Mesenchymal stem cell (in vitro differentiated cells and primary cell): ENCODE data around the gene TIMM17A.
"Not testable (repeated sequence)": the region's sequence is repeated elsewhere in the genome, so short reads cannot be mapped to it uniquely, and the experiment has no call there.

Source experiments
- DNase-seq: peaks from one replicate; pipeline ENCODE4 v3.0.0-alpha.2; 2013
- H2AFZ ChIP-seq: one replicate; pipeline ENCODE4 v1.6.1; 2013; ENCODE audit warnings: low read depth, mild to moderate bottlenecking, control low read depth, inconsistent platforms, low read length, moderate library complexity
- H2AK5ac ChIP-seq: 2 replicates; pipeline ENCODE4 v1.6.1; 2013; ENCODE audit warnings: low read length, moderate library complexity, mild to moderate bottlenecking, inconsistent platforms; ENCODE audit not compliant: severe bottlenecking
- H2BK120ac ChIP-seq: one replicate; pipeline ENCODE4 v1.6.1; 2013; ENCODE audit warnings: low read depth, mild to moderate bottlenecking, inconsistent platforms, low read length, moderate library complexity
- H2BK12ac ChIP-seq, 2 experiments: one replicate each; pipeline ENCODE4 v1.6.1; 2013; ENCODE audit warnings: inconsistent platforms in 2 of 2, low read length in 2 of 2, mild to moderate bottlenecking in 2 of 2, moderate library complexity in 2 of 2, control low read depth in 1 of 2
- H2BK15ac ChIP-seq: one replicate; pipeline ENCODE4 v1.6.1; 2013; ENCODE audit warnings: mild to moderate bottlenecking, low read depth, inconsistent platforms; ENCODE audit not compliant: poor library complexity, severe bottlenecking
- H2BK5ac ChIP-seq: 2 replicates; pipeline ENCODE4 v1.6.1; 2013; ENCODE audit warnings: low read depth, mild to moderate bottlenecking, low read length, control low read depth, inconsistent platforms; ENCODE audit not compliant: poor library complexity, severe bottlenecking
- H3K14ac ChIP-seq, 2 experiments: one replicate each; pipeline ENCODE4 v1.6.1; 2013; ENCODE audit warnings: inconsistent platforms in 2 of 2, low read length in 2 of 2, control low read depth in 1 of 2, mild to moderate bottlenecking in 1 of 2, moderate library complexity in 1 of 2
- H3K18ac ChIP-seq, 2 experiments: one replicate each; pipeline ENCODE4 v1.6.1; 2013; ENCODE audit warnings: inconsistent platforms in 2 of 2, low read length in 2 of 2, control low read depth in 1 of 2, low read depth in 1 of 2, mild to moderate bottlenecking in 1 of 2
- H3K23ac ChIP-seq, 2 experiments: one replicate each; pipeline ENCODE4 v1.6.1; 2013; ENCODE audit warnings: inconsistent platforms in 2 of 2, low read length in 2 of 2, mild to moderate bottlenecking in 2 of 2, moderate library complexity in 2 of 2, control low read depth in 1 of 2
- H3K27ac ChIP-seq: 2 replicates; pipeline ENCODE4 v1.5.1; 2013; ENCODE audit warnings: mild to moderate bottlenecking, moderate library complexity, low read length, control low read depth, inconsistent platforms; ENCODE audit not compliant: poor library complexity, severe bottlenecking
- H3K27me3 ChIP-seq, 2 experiments: 2 replicates each; pipeline versions ENCODE4 v1.6.1 to v1.7.0; 2013; ENCODE audit warnings: low read length in 2 of 2, mild to moderate bottlenecking in 2 of 2, moderate library complexity in 2 of 2, control low read depth in 1 of 2, inconsistent platforms in 1 of 2; ENCODE audit not compliant: control insufficient read depth in 1 of 2, insufficient read depth in 1 of 2
- H3K36me3 ChIP-seq, 2 experiments: 2 replicates each; pipeline versions ENCODE4 v1.6.1 to v1.7.0; 2013; ENCODE audit warnings: low read length in 2 of 2, control low read depth in 1 of 2, inconsistent platforms in 1 of 2, low read depth in 1 of 2, mild to moderate bottlenecking in 1 of 2; ENCODE audit not compliant: insufficient read depth in 2 of 2, control insufficient read depth in 1 of 2
- H3K4ac ChIP-seq, 2 experiments: one replicate each; pipeline ENCODE4 v1.6.1; 2013; ENCODE audit warnings: inconsistent platforms in 2 of 2, low read length in 2 of 2, mild to moderate bottlenecking in 2 of 2, moderate library complexity in 2 of 2, control low read depth in 1 of 2, low read depth in 1 of 2
- H3K4me1 ChIP-seq: 2 replicates; pipeline ENCODE4 v1.6.1; 2013; ENCODE audit warnings: low read depth, low read length, control low read depth; ENCODE audit not compliant: control insufficient read depth, insufficient read depth
- H3K4me2 ChIP-seq: 2 replicates; pipeline ENCODE4 v1.6.1; 2013; ENCODE audit warnings: low read length, mild to moderate bottlenecking, inconsistent platforms; ENCODE audit not compliant: poor library complexity, severe bottlenecking
- H3K4me3 ChIP-seq, 2 experiments: 2 replicates each; pipeline versions ENCODE4 v1.5.1 to v1.7.0; 2013; ENCODE audit warnings: low read length in 2 of 2, mild to moderate bottlenecking in 2 of 2, control low read depth in 1 of 2, low read depth in 1 of 2; ENCODE audit not compliant: insufficient read depth in 1 of 2
- H3K79me1 ChIP-seq: replicated peaks from 2 replicates; pipeline ENCODE4 v1.6.1; 2013; ENCODE audit warnings: mild to moderate bottlenecking, control low read depth, low read length, inconsistent platforms; ENCODE audit not compliant: poor library complexity, severe bottlenecking
- H3K9ac ChIP-seq: 2 replicates; pipeline ENCODE4 v1.7.0; 2013; ENCODE audit warnings: mild to moderate bottlenecking, low read length, moderate library complexity
- H3K9me3 ChIP-seq: 2 replicates; pipeline ENCODE4 v1.7.0; 2013; ENCODE audit warnings: mild to moderate bottlenecking, low read length; ENCODE audit not compliant: control insufficient read depth
- H4K8ac ChIP-seq: one replicate; pipeline ENCODE4 v1.6.1; 2013; ENCODE audit warnings: inconsistent platforms, mild to moderate bottlenecking, low read length, moderate library complexity
- H4K91ac ChIP-seq: one replicate; pipeline ENCODE4 v1.6.1; 2013; ENCODE audit warnings: mild to moderate bottlenecking, low read length, inconsistent platforms
- WGBS: methylation state at CpG from one replicate; pipeline ENCODE4 v1.1.7; 2013; ENCODE audit warnings: mixed read lengths; 5-methylcytosine and 5-hydroxymethylcytosine counted together

TIMM17A gene

DNA sequence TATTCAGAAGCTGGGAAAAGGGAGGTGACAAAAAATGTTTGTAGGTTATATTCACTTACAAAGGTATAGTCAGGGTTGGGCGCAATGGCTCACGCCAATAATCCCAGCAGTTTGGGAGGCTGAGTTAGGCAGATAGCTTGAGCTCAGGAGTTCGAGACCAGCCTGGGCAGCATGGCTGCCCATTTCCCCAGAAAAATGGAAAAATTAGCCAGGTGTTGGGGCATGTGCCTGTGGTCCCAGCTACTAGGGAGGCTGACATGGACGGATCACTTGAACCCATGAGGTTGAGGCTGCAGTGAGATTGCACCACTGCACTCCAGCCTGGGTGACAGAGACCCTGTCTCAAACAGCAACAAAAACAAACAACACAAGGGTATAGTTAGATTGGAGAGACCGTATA is 3.0 kb downstream of the TIMM17A start:
- WGBS = 88% methylated on average over 4 of the region's 5 CpGs
- no peak overlapping the region for H2BK5ac ChIP-seq

DNA sequence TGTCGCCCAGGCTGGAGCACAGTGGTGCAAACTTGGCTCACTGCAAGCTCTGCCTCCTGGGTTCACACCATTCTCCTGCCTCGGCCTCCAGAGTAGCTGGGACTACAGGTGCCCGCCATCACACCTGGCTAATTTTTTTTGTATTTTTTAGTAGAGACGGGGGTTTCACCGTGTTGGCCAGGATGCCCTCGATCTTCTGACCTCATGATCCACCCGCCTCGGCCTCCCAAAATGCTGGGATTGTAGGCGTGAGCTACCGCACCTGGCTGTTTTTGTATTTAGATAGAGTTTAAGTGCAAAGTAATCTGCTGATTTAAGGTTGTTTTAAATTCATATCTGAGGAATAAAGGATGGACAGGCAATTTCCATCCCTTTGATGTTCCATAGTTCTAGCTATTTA is 7.1 kb downstream of the TIMM17A start:
- Histone ChIP-seq H3K79me1 (peaks cover 13% of the 10 kb centered on the region), H3K36me3 (peaks cover 44 to 81% of the 10 kb centered on the region in 2 experiments)
- not testable (repeated sequence) for H2AFZ ChIP-seq, H3K4me2 ChIP-seq, H3K27me3 ChIP-seq, H2BK12ac ChIP-seq, H2BK15ac ChIP-seq, H3K4ac ChIP-seq, H3K4me1 ChIP-seq, H3K18ac ChIP-seq, H3K4me3 ChIP-seq, H3K23ac ChIP-seq, H3K9me3 ChIP-seq, H3K27ac ChIP-seq, DNase-seq, H4K91ac ChIP-seq, H4K8ac ChIP-seq, H3K9ac ChIP-seq, H2BK5ac ChIP-seq, H2BK120ac ChIP-seq, H2AK5ac ChIP-seq, H3K14ac ChIP-seq
- WGBS = 97% methylated on average over 9 of the region's 10 CpGs

More for the DNA sequence above, 3.0 kb downstream of the TIMM17A start:
- H3K36me3 ChIP-seq = peaks cover 37 to 54% of the 10 kb centered on the region in 2 experiments
- H2AFZ ChIP-seq = no peak overlapping the region
- H4K8ac ChIP-seq = no peak overlapping the region
- H3K9me3 ChIP-seq = no peaks in the 10 kb centered on the region
- H4K91ac ChIP-seq = no peak overlapping the region
- H2BK120ac ChIP-seq = no peak overlapping the region
- H3K79me1 ChIP-seq = peaks cover 12% of the 10 kb centered on the region
- H3K4me1 ChIP-seq = peaks cover 5% of the 10 kb centered on the region
- H3K14ac ChIP-seq = no peak overlapping the region
- no peak overlapping the region for H3K18ac ChIP-seq
- no peak overlapping the region for H3K4ac ChIP-seq
- H3K4me2 ChIP-seq = no peak overlapping the region
- no peak overlapping the region for H2AK5ac ChIP-seq
- no peak for DNase-seq
- H3K27me3 ChIP-seq = no peaks in the 10 kb centered on the region
- no peak overlapping the region for H3K4me3 ChIP-seq
- no peak overlapping the region for H2BK15ac ChIP-seq
- H3K9ac ChIP-seq = no peak overlapping the region
- no peak overlapping the region for H3K23ac ChIP-seq
- H2BK12ac ChIP-seq = no peak overlapping the region
- peak overlapping the region; percentile 49 for H3K27ac ChIP-seq

DNA sequence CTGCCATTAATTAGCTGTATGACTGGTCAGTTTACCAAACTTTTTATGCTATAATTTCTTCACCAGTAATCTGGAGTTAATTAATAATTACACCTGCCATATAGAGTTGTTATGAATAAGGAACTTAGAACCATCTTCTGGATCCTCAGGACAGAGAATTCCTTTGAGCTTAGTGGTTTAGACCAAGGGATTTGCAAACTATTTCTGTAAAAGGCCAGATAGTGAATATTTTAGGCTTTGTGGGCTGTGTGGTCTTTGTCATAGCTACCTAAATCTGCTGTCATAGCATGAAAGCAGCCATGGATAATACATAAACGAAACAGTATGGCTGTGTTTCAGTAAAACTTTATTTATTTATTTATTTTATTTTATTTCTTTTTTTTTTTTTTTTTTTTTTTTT is 9.0 kb downstream of the TIMM17A start:
- peaks cover 44 to 83% of the 10 kb centered on the region in 2 experiments for H3K36me3 ChIP-seq
- H3K27me3 ChIP-seq = no peaks in the 10 kb centered on the region
- DNase-seq = peak; percentile 34
- no peak overlapping the region for H2BK15ac ChIP-seq
- H2BK120ac ChIP-seq = no peak overlapping the region
- H3K14ac ChIP-seq = no peak overlapping the region
- H2BK5ac ChIP-seq = no peak overlapping the region
- no peak overlapping the region for H3K4me2 ChIP-seq
- H4K91ac ChIP-seq = no peak overlapping the region
- no CpG with 5 or more reads among the region's 1 CpG for WGBS
- H3K4ac ChIP-seq = no peak overlapping the region
- H2AFZ ChIP-seq = no peak overlapping the region
- no peak overlapping the region for H4K8ac ChIP-seq
- H3K79me1 ChIP-seq = peaks cover 15% of the 10 kb centered on the region
- peaks cover 6% of the 10 kb centered on the region for H3K4me1 ChIP-seq
- no peak overlapping the region for H2AK5ac ChIP-seq
- no peak overlapping the region for H3K18ac ChIP-seq
- peak overlapping the region; percentile 14 for H3K27ac ChIP-seq
- no peaks in the 10 kb centered on the region for H3K9me3 ChIP-seq
- no peak overlapping the region for H2BK12ac ChIP-seq
- no peak overlapping the region for H3K9ac ChIP-seq
- no peak overlapping the region for H3K23ac ChIP-seq
- H3K4me3 ChIP-seq = no peak overlapping the region

DNA sequence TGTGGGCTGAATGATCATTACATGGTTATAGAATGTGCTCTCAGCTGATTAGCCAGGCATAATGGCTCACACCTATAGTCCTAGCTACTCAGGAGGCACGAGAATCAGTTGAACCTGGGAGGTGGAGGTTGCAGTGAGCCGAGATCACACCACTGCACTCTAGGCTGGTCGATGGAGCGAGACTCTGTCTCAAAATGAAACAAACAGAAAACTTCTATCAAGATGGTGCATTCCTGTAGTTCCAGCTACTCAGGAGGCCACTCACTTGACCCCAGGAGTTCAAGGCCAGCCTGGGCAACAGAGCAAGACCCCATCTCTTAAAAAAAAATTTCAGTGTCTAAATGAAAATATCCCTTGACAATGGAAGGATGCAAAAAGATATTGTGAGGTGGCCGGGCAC is 10.9 kb downstream of the TIMM17A start:
- no peak overlapping the region for H2BK5ac ChIP-seq
- H4K8ac ChIP-seq = no peak overlapping the region
- no peak overlapping the region for H3K4me3 ChIP-seq
- no peak overlapping the region for H3K14ac ChIP-seq
- peak overlapping the region; percentile 35 for H3K27ac ChIP-seq
- peaks cover 8% of the 10 kb centered on the region for H3K4me1 ChIP-seq
- H2BK120ac ChIP-seq = no peak overlapping the region
- H3K79me1 ChIP-seq = peaks cover 12% of the 10 kb centered on the region
- no peak overlapping the region for H4K91ac ChIP-seq
- H3K23ac ChIP-seq = no peak overlapping the region
- no peaks in the 10 kb centered on the region for H3K27me3 ChIP-seq
- no peak overlapping the region for H2BK15ac ChIP-seq
- 96% methylated on average over 5 of the region's 5 CpGs for WGBS
- no peak overlapping the region for H3K4ac ChIP-seq
- no peak overlapping the region for H3K4me2 ChIP-seq
- peak overlapping the region; percentile 8 for H3K9ac ChIP-seq
- no peak overlapping the region for H2AFZ ChIP-seq
- H3K9me3 ChIP-seq = no peaks in the 10 kb centered on the region
- no peak overlapping the region for H2BK12ac ChIP-seq
- no peak overlapping the region for H3K18ac ChIP-seq
- no peak overlapping the region for H2AK5ac ChIP-seq
- H3K36me3 ChIP-seq = peaks cover 34 to 89% of the 10 kb centered on the region in 2 experiments
- DNase-seq = no peak
